Osteocyte (in vitro differentiated cells): ENCODE data around the gene SYCP1. TPM values are rescaled to one million over a fixed set of nuclear protein-coding genes. Genes with fewer than 3 reads are reported as not detected.

Experiments
- DNase-seq: peaks from one replicate; pipeline ENCODE4 v3.0.0; 2021; ENCODE audit warnings: mixed read lengths; ENCODE audit not compliant: unreplicated experiment; ENCODE audit errors: extremely low spot score
- H3K27ac Mint-ChIP-seq: one replicate; pipeline ENCODE4 v1.8.0; 2021; ENCODE audit warnings: mild to moderate bottlenecking, mixed read lengths; ENCODE audit not compliant: unreplicated experiment
- H3K27me3 Mint-ChIP-seq: one replicate; pipeline ENCODE4 v1.8.0; 2021; ENCODE audit warnings: mixed read lengths; ENCODE audit not compliant: unreplicated experiment
- H3K36me3 Mint-ChIP-seq: one replicate; pipeline ENCODE4 v1.8.0; 2021; ENCODE audit warnings: mixed read lengths; ENCODE audit not compliant: unreplicated experiment
- H3K4me1 Mint-ChIP-seq: one replicate; pipeline ENCODE4 v1.8.0; 2021; ENCODE audit warnings: mixed read lengths; ENCODE audit not compliant: unreplicated experiment
- H3K4me3 Mint-ChIP-seq: one replicate; pipeline ENCODE4 v1.8.0; 2021; ENCODE audit warnings: mild to moderate bottlenecking, moderate library complexity, mixed read lengths; ENCODE audit not compliant: unreplicated experiment
- H3K9me3 Mint-ChIP-seq: one replicate; pipeline ENCODE4 v1.8.0; 2021; ENCODE audit warnings: mixed read lengths; ENCODE audit not compliant: unreplicated experiment
- total RNA-seq: library from RNA; stranded (reverse); gene quantifications from 2 replicates; pipeline ENCODE4 v1.2.1, GENCODE V29; 2021
- TF ChIP-seq, protein P1 (sequence below): fragments of 200-600 bp; sonication (generic); IDR thresholded peaks from 2 replicates; pipeline ENCODE4 v1.5.0; 2021; ENCODE audit warnings: antibody characterized with exemption, mild to moderate bottlenecking, moderate library complexity

Gene SYCP1
- total RNA-seq, 1 donor from 2014 or later, result not detected

- Mint-ChIP-seq H3K4me3 (no peak overlapping the region), H3K36me3 (no peaks in the 10 kb centered on the region), H3K4me1 (no peaks in the 10 kb centered on the region), H3K9me3 (no peaks in the 10 kb centered on the region), H3K27ac (no peak overlapping the region), H3K27me3 (peaks cover 11% of the 10 kb centered on the region)
- TF ChIP-seq, protein P1, sequence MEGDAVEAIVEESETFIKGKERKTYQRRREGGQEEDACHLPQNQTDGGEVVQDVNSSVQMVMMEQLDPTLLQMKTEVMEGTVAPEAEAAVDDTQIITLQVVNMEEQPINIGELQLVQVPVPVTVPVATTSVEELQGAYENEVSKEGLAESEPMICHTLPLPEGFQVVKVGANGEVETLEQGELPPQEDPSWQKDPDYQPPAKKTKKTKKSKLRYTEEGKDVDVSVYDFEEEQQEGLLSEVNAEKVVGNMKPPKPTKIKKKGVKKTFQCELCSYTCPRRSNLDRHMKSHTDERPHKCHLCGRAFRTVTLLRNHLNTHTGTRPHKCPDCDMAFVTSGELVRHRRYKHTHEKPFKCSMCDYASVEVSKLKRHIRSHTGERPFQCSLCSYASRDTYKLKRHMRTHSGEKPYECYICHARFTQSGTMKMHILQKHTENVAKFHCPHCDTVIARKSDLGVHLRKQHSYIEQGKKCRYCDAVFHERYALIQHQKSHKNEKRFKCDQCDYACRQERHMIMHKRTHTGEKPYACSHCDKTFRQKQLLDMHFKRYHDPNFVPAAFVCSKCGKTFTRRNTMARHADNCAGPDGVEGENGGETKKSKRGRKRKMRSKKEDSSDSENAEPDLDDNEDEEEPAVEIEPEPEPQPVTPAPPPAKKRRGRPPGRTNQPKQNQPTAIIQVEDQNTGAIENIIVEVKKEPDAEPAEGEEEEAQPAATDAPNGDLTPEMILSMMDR, result no peak
- DNase-seq, result no peak
Measured at GRCh38 chr1:114831276-114831994, 23.2 kb upstream of the SYCP1 start.

DNA sequence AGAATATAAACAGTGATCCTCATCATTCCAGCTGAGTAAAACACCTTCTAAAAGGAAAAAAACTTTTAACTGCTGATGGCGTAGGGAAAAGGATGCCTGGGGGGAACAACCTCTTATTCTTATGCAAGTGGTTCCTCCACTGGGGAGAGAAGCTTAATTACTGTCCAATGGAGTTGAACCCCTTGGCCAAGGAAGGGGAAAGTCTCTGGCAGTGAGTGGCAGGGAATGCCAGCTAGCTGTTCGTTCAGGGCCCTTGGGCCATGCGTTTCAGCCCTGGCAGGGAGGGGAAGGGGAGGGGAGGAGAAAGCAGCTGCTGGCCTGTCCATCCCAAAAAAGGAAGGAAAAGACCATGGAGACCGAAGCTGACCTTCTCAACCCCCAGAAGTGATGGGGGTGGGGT lies 22.6 kb upstream of the SYCP1 start:
- no peak for DNase-seq
- TF ChIP-seq, protein P1, result no peak
- Mint-ChIP-seq H3K4me3 (no peak overlapping the region), H3K9me3 (no peaks in the 10 kb centered on the region), H3K27ac (no peak overlapping the region), H3K27me3 (peaks cover 17% of the 10 kb centered on the region), H3K36me3 (no peaks in the 10 kb centered on the region), H3K4me1 (no peaks in the 10 kb centered on the region)

DNA sequence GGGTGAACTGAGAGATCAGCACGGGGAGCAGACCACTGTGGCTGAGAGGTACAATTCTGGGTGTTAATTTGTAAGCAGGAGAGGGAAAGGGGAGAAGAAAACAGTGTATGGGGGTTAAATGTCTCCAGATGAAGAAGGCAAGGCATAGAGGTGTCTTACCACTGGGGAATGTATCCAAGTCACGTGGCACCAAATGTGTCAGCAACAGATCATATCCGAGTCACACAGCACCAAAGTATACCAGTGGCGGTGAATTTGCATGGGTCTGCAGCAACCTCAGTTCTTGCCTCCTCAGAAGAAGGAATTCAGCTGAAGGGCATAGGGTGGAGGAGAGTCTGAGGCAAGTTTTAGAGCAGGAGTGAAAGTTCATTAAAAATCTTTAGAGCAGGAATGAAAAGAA lies 21.2 kb upstream of the SYCP1 start:
- no peak for DNase-seq
- no peak overlapping the region for H3K27ac Mint-ChIP-seq
- H3K4me3 Mint-ChIP-seq, result no peak overlapping the region
- no peaks in the 10 kb centered on the region for H3K9me3 Mint-ChIP-seq
- H3K36me3 Mint-ChIP-seq, result no peaks in the 10 kb centered on the region
- TF ChIP-seq, protein P1, result no peak
- H3K4me1 Mint-ChIP-seq, result no peaks in the 10 kb centered on the region
- H3K27me3 Mint-ChIP-seq, result peaks cover 30% of the 10 kb centered on the region

- peaks cover 34% of the 10 kb centered on the region for H3K27me3 Mint-ChIP-seq
- H3K36me3 Mint-ChIP-seq, result no peaks in the 10 kb centered on the region
- no peaks in the 10 kb centered on the region for H3K9me3 Mint-ChIP-seq
- H3K27ac Mint-ChIP-seq, result no peak overlapping the region
- TF ChIP-seq, protein P1, result no peak
- no peak overlapping the region for H3K4me3 Mint-ChIP-seq
- no peaks in the 10 kb centered on the region for H3K4me1 Mint-ChIP-seq
- DNase-seq, result no peak
Measured at GRCh38 chr1:114844270-114844669, 10.4 kb upstream of the SYCP1 start.

DNA sequence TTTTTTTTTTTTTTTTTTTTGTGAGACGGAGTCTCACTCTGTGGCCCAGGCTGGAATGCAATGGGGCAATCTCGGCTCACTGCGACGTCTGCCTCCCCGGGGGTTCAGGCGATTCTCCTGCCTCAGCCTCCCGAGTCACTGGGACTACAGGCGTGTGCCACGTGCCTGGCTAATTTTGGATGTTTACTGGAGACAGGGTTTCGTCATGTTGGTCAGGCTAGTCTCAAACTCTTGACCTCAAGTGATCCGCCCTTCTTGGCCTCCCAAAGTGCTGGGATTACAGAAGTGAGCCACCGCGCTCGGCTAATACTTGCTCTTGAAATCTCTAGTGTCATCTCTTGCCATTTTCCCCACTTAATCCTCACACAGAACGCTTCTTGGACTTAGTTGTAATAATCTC lies 1.1 kb upstream of the SYCP1 start:
- no peak overlapping the region for H3K4me3 Mint-ChIP-seq
- no peak for DNase-seq
- H3K36me3 Mint-ChIP-seq, result no peaks in the 10 kb centered on the region
- TF ChIP-seq, protein P1, result no peak
- H3K9me3 Mint-ChIP-seq, result no peaks in the 10 kb centered on the region
- no peaks in the 10 kb centered on the region for H3K4me1 Mint-ChIP-seq
- no peak overlapping the region for H3K27ac Mint-ChIP-seq
- peaks cover 25% of the 10 kb centered on the region for H3K27me3 Mint-ChIP-seq
